NCI-H345 (cell line): ENCODE data around the gene XAGE1A.
"Not testable (repeated sequence)": the region's sequence is repeated elsewhere in the genome, so short reads cannot be mapped to it uniquely, and the experiment has no call there.

Experiments
- DNase-seq: peaks from one replicate; lab custom pipeline; 2025; lab: John Stamatoyannopoulos, UW

XAGE1A gene

DNA sequence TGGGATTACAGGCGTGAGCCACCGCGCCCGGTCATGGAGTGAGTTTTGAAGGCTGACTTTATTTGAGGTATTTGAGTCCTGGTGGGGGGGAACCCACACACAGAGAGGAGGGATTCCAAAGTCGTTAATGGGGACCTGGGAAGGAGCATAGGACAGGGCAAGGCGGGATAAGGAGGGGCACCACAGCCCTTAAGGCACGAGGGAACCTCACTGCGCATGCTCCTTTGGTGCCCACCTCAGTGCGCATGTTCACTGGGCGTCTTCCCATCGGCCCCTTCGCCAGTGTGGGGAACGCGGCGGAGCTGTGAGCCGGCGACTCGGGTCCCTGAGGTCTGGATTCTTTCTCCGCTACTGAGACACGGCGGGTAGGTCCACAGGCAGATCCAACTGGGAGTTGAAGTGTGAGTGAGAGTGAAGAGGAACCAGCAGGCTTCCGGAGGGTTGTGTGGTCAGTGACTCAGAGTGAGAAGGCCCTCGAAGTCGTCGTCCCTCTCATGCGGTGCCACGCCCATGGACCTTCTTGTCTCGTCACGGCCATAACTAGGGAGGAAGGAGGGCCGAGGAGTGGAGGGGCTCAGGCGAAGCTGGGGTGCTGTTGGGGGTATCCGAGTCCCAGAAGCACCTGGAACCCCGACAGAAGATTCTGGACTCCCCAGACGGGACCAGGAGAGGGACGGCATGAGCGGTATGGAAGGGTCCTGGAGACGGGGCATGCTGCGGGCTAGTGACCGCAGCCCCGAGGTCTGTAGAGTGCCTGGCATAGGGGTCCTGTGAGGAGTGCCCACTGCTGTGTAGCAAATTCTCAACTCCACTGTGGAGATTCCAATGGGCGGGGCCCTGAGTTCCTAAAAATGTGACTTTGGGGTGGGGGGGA, at the start of gene XAGE1A:
TSS of gene XAGE1A (plus strand) at position 264 of the 874 bp plus-strand sequence. CDS start 1,554 bp downstream, outside the sequence.
- DNase-seq = not testable (repeated sequence)

DNA sequence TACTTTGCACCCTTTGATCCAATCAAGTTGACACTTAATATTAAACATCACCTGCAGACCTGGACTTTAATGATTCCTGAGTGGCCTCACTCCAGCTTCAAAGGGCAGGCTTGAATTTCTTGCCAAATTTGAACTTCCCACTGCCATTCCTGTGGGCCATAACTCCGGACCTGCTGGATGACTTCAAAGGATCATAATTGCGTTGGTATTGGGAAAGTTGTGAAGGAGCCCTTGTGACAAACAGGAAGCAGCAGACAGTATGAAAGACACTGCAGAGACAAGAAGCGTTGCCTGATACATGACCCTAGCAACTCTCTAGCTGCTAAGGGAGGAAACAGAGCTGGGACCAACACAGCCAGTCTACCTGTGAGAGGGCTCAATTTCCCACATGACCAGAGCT, 43.6 kb upstream of the XAGE1A start:
- not testable (repeated sequence) for DNase-seq

GRCh38 chrX:52471301-52471700, 24.3 kb upstream of the XAGE1A start:
- DNase-seq = not testable (repeated sequence)

DNA sequence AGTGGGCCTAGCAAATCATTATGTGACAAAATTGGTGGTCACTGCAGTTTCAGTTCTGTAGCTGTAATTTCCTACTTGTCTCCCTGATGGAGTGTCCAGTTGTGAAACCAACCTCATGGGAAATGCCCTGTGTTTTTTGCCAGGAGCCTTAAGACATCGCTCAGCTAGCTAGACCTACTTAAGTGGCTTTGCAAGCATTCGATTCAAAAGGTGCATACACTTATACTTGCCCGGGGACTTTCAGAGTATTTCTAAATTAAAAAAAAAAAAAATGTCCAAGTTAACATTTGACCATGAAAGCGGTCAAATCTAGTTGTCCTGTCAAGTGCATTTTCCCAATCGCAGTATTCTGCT, 788 bp downstream of the XAGE1A start:
- not testable (repeated sequence) for DNase-seq

DNA sequence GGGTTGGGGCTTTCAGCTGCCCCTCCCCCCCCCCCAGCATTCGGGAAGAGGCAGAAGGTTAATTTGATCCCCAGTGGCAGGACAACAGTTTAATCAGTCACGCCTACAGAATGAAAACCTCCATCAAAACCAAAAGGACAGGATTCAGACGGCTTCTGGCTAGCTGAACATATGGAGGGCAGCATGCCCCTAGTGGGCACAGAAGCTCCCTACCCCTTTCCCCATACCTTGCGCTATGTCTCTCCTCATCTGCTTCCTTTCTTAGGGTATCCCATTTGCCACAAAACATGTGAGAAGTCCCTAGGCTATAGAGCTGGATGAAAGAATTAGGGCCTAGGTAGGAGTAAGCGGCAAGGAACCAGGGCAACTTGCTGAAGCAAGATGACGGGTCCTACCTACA, 5.8 kb downstream of the XAGE1A start:
- DNase-seq = not testable (repeated sequence)

DNA sequence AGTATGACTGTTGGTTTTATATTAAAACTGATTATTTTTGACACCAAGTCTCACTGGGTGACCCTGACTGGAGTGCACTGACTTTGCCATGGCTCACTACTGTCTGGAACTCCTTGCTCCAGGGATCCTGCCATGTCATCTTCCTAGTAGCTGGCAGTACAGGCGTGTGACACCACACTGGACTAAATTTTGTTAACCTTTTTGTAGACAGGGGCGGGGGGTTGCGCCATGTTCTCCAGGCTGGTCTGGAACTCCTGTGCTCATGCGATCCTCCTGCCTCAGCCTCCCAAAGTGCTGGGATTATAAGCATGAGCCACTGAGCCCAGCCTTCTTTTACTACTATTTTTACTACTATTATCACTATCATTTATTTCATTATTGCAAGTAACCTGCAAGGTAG, 8.9 kb downstream of the XAGE1A start:
- no peak for DNase-seq

- DNase-seq = no peak
Measured at GRCh38 chrX:52507331-52507730, 11.7 kb downstream of the XAGE1A start.

- no peak for DNase-seq
Measured at GRCh38 chrX:52509916-52510315, 14.3 kb downstream of the XAGE1A start.

- DNase-seq = not testable (repeated sequence)
Measured at GRCh38 chrX:52511126-52511525, 15.5 kb downstream of the XAGE1A start.

- DNase-seq = not testable (repeated sequence)
Measured at GRCh38 chrX:52516110-52516986, 20.7 kb downstream of the XAGE1A start.

DNA sequence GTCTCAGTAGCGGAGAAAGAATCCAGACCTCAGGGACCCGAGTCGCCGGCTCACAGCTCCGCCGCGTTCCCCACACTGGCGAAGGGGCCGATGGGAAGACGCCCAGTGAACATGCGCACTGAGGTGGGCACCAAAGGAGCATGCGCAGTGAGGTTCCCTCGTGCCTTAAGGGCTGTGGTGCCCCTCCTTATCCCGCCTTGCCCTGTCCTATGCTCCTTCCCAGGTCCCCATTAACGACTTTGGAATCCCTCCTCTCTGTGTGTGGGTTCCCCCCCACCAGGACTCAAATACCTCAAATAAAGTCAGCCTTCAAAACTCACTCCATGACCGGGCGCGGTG, 21.3 kb downstream of the XAGE1A start, which contains the start of gene XAGE1B:
TSS of gene XAGE1B (minus strand) at position 77 of the 339 bp plus-strand sequence. CDS start 1,536 bp downstream, outside the sequence.
- DNase-seq = not testable (repeated sequence)

DNA sequence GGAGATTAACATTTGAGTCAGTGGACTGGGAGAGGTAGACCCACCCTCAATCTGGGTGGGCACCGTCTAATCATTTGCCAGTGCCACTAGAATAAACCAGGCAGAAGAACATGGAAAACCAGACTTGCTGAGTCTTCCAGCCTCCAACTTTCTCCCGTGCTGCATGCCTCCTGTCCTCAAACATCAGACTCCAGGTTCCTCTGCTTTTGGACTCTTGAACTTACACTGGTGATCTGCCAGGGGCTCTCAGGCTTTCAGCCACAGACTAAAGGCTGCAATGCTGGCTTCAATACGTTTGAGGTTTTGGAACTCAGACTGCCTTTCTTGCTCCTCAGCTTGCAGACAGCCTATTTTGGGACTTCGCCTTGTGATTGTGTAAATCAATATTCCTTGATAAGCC, 45.4 kb downstream of the XAGE1A start:
- not testable (repeated sequence) for DNase-seq

DNA sequence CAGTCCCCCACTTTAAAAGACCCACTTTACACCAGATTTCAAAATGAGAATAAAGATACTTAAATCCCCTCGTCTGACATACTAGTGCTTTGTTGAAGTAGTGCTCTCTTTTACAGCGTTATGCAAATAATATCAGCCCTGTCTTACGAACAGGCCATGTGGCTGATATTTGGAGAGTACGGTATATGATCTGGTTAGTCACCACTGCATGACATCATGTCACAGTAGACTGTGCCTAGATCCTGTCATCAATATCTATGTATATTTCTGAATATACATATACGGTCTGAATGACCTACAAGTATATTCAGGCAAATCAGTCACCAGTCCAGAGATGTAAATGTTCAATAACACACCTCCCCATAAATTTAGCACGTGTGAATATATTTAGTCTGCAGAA, 46.7 kb downstream of the XAGE1A start:
- no peak for DNase-seq

DNA sequence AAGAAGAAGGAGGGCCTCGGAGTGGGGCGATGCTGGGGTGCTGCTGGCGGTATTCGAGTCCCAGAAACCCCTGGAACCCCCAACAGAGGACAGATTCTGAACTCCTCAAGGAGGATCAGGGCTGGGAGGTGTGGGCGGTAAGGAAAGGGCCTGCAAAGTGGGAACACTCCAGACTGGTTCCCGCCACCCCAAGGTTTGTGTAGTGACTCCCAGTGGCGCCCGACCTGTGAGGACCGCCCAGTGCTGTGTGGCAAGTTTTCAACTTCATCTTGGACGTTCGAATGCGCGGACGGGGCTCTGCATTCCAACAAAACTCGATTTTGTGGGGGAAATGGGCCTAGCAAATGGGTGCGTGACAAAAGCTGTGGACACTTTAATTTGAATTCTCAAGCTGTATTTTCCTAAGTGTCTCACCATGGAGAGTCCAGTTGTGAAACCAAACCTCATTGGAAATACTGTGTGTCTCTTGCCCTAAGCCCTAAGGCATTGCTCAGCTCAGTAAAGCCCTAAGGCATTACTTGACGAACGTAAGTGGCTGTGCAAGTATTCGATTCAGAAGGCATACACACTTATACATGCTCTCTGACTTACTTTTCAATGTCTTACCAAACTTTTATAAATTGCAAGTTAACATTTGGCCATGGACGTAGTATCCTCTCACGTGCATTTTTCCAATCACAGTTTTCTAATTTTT, 48.7 kb downstream of the XAGE1A start:
- no peak for DNase-seq

DNA sequence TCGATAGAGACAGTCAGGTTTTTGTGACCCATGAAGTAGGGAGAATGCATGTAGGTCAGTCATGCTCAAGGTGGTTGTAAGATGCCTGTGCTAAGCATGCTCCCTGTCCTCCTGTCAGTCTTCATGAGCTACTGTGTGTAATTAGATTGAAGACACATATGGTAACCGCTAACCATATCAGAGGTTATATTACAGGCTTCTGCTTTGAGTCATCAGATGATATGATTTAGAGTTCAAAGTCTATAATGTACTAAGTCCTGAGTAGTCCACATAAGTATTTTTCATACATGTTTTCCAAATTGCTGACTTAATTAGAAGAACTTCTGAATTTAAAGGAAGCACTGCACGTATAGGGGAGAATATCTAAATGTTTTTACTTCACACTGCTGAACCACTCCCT, 53.2 kb downstream of the XAGE1A start:
- not testable (repeated sequence) for DNase-seq
